EL (cell line): ENCODE results near the gene SPOPL.

ENCODE experiments used
- DNase-seq: peaks from one replicate; pipeline ENCODE4 v3.0.0-alpha.2; 2016

Gene SPOPL

GRCh38 chr2:138607746-138608145 is 106.2 kb downstream of the SPOPL start:
- DNase-seq, result no peak

- no peak for DNase-seq
Measured at GRCh38 chr2:138609446-138609845, 107.9 kb downstream of the SPOPL start.

GRCh38 chr2:138610201-138610953 is 108.8 kb downstream of the SPOPL start:
- no peak for DNase-seq

DNA sequence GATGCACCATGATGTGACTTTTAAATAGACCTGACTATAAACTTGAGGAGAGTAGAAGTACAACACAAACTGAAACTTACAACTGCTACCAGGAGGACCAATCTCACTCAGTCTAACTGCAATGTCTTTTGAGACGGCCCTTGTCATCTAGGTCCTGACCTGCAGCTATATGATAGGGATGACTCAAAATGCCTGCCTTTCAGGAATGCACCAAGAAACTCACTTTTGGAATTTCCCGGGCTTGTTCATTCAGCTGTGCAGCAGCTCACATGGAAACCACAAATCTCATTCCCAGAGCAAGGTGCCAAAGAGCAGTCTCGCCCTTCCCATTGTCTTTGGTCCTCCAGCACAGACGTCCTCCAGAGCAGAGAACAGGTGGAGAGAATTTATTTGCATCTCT is 113.7 kb downstream of the SPOPL start:
- peak; percentile 86 for DNase-seq

GRCh38 chr2:138617026-138617425 is 115.5 kb downstream of the SPOPL start:
- no peak for DNase-seq

DNA sequence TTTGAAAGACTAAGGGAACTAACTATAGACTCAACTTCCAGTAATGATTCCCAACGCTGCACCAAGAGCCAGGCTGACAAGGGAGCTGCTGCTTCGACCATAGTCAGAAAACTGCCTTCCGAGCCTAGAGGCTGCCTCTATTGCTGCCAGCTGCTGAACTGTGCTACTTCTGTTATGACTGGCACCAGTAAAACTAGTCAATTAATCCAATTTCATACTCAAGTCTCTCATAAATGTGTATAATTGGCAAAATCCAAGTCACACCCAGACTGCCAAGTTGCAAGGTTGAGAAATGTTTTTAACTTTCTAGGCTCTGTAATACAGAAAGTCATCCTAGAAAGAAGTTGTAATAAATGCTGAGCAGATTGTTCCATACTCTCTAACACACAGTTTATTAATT is 117.4 kb downstream of the SPOPL start:
- no peak for DNase-seq

DNA sequence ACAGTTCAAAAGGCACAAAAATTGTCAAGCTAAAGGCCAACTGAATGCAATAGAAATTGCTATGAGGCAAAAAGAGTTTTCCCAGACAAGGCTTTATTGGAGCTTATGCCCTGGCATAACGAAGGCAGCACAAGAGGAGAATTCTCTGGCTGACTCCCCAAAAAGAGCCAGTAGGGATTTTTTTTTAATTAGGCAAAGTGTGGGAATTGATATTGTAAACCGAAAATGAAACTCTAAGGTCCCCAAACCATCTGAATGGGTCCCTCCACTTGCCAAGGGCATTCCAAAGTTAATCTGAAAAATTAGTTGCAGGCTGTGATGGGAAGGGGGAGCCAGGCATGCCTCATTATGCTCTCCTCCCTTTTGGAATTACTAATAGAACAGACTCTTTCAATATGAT is 118.9 kb downstream of the SPOPL start:
- DNase-seq, result no peak

DNA sequence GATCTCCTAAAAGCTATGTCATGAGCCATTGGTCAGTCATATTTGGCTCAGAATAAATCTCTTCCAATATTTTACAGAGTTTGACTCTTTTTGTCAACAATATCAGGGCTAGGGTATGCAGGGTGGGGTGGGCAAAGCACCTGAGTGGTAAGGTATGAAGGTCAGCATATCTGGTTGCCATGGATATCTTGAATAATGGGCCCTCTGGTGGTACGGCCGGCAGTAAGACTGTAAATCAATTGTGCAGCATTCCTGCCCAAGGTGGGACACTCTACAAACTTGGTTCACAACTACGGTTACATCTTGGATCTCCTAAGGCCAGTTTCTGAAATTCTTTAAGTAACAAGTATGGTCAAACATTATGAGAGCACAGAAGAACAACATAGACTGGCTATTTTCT is 119.6 kb downstream of the SPOPL start:
- no peak for DNase-seq

DNA sequence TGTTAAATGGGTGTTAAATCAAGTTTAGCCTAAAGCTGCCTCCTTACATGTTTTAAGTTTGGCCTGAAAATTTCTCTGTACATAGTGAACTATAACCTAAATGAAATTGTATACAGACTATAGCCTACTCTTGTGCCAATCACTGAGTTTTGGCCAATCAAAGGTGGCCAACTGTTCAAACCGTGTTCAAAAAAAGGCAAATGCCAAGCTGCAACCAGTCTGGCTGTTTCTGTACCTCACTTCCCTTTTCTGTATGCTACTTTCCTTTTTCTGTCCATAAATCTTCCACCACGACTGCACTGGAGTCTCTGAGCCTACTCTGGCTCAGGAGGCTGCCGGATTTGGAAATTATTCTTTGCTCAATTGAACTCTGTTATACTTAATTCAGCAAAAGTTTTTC is 121.0 kb downstream of the SPOPL start:
- no peak for DNase-seq
